ENCODE results near the gene SSBP3.

SSBP3 gene

DNA sequence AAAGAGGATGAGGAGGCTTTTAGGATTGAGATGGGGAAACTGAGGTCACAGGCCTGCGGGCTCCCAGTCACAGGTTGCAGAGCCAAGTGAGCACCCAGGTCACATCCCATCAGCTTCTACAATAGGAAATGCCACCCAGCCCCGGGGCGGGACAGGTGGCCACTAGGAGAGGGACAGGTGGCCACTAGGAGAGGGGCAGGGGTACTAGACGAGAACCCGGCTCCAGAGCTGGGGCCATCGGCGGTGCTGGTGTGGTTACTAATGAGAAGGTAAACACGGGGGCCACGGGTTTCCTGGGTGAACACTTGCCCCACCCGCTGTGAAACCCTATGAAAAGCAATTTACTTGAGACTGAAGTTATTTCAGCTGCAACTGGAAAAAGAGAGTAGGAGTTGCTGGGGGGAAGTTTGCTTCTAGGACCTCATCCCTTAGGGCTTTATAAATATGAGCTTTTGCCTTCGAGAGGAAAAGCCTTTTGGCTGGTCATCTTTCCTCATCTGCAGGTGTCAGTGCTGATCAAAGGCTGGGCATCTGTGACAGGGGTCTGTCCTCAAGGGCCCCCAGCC, 153.7 kb downstream of the SSBP3 start:
- Histone ChIP-seq H3K27ac (no peak overlapping the region), H3K79me2 (no peaks in the 10 kb centered on the region), H3K9me3 (ENCODE audit: control insufficient read depth, low read length) (no peaks in the 10 kb centered on the region), H3K4me2 (ENCODE audit: low read length) (no peak overlapping the region), H3K4me1 (no peaks in the 10 kb centered on the region), H2AFZ (no peak overlapping the region), H3K4me3 (ENCODE audit: low read depth, low read length) (no peak overlapping the region), H3K27me3 (ENCODE audit: control insufficient read depth, insufficient read depth, low read length) (no peaks in the 10 kb centered on the region), H3K9ac (no peak overlapping the region), H3K36me3 (ENCODE audit: control insufficient read depth, insufficient read depth, low read length) (no peaks in the 10 kb centered on the region)
- TF ChIP-seq, protein P1, sequence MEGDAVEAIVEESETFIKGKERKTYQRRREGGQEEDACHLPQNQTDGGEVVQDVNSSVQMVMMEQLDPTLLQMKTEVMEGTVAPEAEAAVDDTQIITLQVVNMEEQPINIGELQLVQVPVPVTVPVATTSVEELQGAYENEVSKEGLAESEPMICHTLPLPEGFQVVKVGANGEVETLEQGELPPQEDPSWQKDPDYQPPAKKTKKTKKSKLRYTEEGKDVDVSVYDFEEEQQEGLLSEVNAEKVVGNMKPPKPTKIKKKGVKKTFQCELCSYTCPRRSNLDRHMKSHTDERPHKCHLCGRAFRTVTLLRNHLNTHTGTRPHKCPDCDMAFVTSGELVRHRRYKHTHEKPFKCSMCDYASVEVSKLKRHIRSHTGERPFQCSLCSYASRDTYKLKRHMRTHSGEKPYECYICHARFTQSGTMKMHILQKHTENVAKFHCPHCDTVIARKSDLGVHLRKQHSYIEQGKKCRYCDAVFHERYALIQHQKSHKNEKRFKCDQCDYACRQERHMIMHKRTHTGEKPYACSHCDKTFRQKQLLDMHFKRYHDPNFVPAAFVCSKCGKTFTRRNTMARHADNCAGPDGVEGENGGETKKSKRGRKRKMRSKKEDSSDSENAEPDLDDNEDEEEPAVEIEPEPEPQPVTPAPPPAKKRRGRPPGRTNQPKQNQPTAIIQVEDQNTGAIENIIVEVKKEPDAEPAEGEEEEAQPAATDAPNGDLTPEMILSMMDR (IDR thresholded peaks at IDR 0.05): no peak

DNA sequence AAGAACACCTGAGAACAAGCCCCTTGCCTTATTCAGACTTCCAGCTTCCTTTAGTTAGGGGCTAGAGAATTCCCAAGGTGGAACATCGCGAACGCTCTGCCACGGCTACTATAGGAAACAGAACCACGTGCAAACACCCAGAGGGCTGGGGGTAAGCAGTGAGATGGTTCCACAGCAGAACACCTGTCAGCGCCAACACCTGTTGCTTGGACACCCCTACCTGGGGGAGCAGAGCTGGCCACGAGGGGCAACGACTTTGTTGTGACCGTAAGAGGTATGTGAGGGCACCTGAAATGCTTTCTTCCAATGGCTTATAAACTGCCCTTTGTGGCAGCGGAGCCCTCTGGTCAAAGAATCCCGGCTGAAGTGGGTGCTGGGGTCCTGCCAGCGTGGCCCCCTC, 155.5 kb downstream of the SSBP3 start:
- TF ChIP-seq, protein P1 (IDR thresholded peaks at IDR 0.05): no peak
- H3K27ac ChIP-seq: no peak overlapping the region

DNA sequence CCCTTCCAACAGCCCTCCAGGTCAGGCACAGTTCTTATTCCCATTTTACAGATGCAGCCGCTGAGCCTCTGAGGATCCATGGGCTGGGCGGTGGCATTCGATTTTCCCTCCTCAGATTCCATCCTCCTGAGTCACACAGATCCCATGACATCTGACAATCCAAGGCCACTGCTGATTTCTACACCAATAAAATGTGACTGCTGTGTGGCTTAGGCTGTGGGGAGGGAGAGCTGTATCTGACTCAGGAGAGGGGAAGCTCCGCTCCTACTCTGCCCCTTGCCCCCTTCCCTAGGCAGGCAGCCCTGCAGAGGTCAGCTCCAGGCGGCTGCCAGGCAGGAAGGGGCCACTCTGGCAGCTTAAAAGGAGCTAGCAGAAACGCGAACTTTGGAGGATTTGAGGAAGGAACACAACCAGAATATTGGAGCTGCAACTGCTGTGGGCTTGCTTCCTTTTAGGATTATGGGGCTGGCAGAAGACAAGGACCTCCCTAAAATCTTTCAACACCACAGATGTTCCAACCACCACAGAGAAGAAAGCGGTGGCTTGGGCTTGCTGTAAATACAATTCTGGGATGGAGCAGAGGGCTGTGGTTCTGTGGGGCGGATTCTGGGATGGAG, 156.3 kb downstream of the SSBP3 start:
- TF ChIP-seq, protein P1 (IDR thresholded peaks at IDR 0.05): no peak
- Histone ChIP-seq H3K27me3 (ENCODE audit: control insufficient read depth, insufficient read depth, low read length) (no peaks in the 10 kb centered on the region), H3K4me2 (ENCODE audit: low read length) (no peak overlapping the region), H3K9me3 (ENCODE audit: control insufficient read depth, low read length) (no peaks in the 10 kb centered on the region), H3K36me3 (ENCODE audit: control insufficient read depth, insufficient read depth, low read length) (no peaks in the 10 kb centered on the region), H2AFZ (no peak overlapping the region), H3K9ac (no peak overlapping the region), H3K79me2 (no peaks in the 10 kb centered on the region), H3K4me3 (ENCODE audit: low read depth, low read length) (no peak overlapping the region), H3K27ac (no peak overlapping the region), H3K4me1 (no peaks in the 10 kb centered on the region)

More for the DNA sequence above, 155.5 kb downstream of the SSBP3 start:
- no peak overlapping the region for H3K4me2 ChIP-seq (ENCODE audit: low read length)
- no peak overlapping the region for H3K9ac ChIP-seq
- no peaks in the 10 kb centered on the region for H3K27me3 ChIP-seq (ENCODE audit: control insufficient read depth, insufficient read depth, low read length)
- H3K36me3 ChIP-seq (ENCODE audit: control insufficient read depth, insufficient read depth, low read length): no peaks in the 10 kb centered on the region
- H3K9me3 ChIP-seq (ENCODE audit: control insufficient read depth, low read length): no peaks in the 10 kb centered on the region
- H3K4me1 ChIP-seq: no peaks in the 10 kb centered on the region
- H3K4me3 ChIP-seq (ENCODE audit: low read depth, low read length): no peak overlapping the region
- H3K79me2 ChIP-seq: no peaks in the 10 kb centered on the region
- no peak overlapping the region for H2AFZ ChIP-seq

DNA sequence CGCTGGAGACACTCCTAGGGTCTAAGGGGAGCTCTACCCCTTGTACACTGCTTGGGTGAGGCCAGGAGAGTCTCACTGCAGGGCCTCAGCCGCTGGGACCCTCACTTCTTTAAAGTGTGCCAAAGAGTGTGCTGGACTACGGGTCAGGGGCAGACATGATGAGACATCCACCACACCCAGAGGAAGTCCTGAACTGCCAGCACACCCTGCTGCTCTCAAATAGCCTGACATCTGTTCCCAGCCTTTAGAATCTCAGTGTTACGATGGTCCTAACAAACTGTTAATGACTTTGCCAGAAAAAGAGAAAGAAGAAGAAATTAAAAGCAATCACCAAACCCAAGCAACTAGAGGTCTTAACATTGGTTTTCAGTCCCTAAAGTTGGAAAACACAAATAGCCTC, 157.2 kb downstream of the SSBP3 start:
- Histone ChIP-seq H3K27ac (no peak overlapping the region), H3K9ac (no peak overlapping the region)

More for the DNA sequence above, 157.2 kb downstream of the SSBP3 start:
- no peaks in the 10 kb centered on the region for H3K4me1 ChIP-seq
- H3K27me3 ChIP-seq (ENCODE audit: control insufficient read depth, insufficient read depth, low read length): no peaks in the 10 kb centered on the region
- TF ChIP-seq, protein P1 (IDR thresholded peaks at IDR 0.05): no peak
- no peak overlapping the region for H2AFZ ChIP-seq
- no peak overlapping the region for H3K4me3 ChIP-seq (ENCODE audit: low read depth, low read length)
- H3K79me2 ChIP-seq: no peaks in the 10 kb centered on the region
- no peaks in the 10 kb centered on the region for H3K9me3 ChIP-seq (ENCODE audit: control insufficient read depth, low read length)
- no peaks in the 10 kb centered on the region for H3K36me3 ChIP-seq (ENCODE audit: control insufficient read depth, insufficient read depth, low read length)
- H3K4me2 ChIP-seq (ENCODE audit: low read length): no peak overlapping the region

Measured in parathyroid adenoma (tissue), 2 donors.